Hippocampal formation (tissue), 2 donors: ENCODE measurements around the gene DOCK10.
"Not testable (repeated sequence)": the region's sequence is repeated elsewhere in the genome, so short reads cannot be mapped to it uniquely, and the experiment has no call there.

ENCODE experiments used
- DNase-seq, 2 donors: peaks; one replicate each; lab custom pipeline; 2025; lab: John Stamatoyannopoulos, UW

DOCK10 gene

DNA sequence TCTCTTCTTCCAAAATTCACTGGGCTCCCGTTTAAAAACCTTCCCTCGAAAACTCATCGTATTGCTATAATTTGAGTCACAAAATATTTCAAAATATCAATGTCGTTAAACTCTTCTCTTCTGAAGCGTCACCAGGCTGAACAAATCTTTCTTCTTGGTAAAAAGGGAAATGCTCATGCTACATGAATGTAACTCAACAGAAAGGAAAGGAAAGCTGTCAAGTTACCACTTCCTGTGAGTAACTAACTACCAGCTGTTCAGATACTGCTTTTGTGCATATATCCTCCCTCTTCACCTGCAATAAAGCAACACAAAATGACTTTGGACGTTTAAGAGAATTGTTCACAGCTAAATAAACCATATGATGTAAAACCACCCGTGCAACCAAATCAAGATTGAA is 95.4 kb downstream of the DOCK10 start:
- DNase-seq: no peak

GRCh38 chr2:224944707-224945547 is 97.3 kb downstream of the DOCK10 start:
- no peak for DNase-seq

GRCh38 chr2:224943601-224944041 is 98.6 kb downstream of the DOCK10 start:
- not testable (repeated sequence) for DNase-seq

- no peak for DNase-seq
These were observed 100.3 kb downstream of the DOCK10 start for GRCh38 chr2:224941960-224942359.

GRCh38 chr2:224940618-224941017 is 101.7 kb downstream of the DOCK10 start:
- DNase-seq: no peak

DNA sequence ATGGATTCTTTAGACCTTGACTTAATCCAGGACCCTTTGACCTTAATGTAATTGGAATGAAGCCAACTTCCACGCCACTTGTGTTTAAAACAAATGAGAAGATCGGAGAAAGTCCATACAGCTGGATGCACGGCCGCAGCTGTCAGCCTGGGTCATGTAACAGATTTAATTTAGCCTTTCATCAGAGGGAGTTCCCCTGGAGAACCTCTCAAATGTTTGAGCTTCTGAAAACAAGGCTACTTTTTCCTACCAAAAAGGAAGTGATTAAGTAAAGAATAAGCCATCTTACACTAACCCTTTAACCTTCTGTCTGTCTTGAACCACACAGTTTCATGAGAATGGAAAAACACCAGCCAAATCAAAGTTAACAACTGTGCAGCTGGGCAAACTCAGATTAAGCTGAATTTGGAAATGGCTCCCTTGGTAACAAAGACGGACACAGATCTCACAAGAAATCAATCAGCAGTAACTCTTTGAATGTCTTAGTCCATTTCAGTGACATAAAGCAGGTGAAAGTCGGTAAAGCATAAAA is 103.6 kb downstream of the DOCK10 start:
- DNase-seq: no peak

GRCh38 chr2:224937887-224938286 is 104.4 kb downstream of the DOCK10 start:
- DNase-seq: peak in 1 of 2 donors; percentile 30

GRCh38 chr2:224934526-224935188 is 107.6 kb downstream of the DOCK10 start:
- DNase-seq: no peak

GRCh38 chr2:224933431-224933830 is 108.8 kb downstream of the DOCK10 start:
- no peak for DNase-seq

DNA sequence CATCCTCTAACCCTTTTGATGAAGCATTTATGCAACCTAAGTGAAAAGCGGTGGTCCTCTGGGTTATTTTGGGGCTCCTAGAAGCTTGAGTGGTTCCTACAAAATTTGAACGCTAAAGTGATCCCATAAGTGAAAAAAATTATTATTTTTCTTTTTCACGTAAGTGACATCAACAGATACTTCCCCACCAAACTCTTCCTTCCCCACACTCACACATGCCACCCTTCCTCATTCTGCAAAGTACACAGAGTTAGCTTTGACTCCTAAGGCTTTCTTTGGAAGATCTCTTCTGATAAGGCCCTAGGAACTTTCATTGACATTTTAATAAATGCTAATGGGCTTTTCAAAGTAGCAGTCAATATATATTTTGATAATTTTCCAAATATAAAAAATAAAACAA is 109.7 kb downstream of the DOCK10 start:
- DNase-seq: no peak

- no peak for DNase-seq
These were observed 110.3 kb downstream of the DOCK10 start for GRCh38 chr2:224931956-224932355.

GRCh38 chr2:224930990-224931389 is 111.3 kb downstream of the DOCK10 start:
- DNase-seq: no peak

DNA sequence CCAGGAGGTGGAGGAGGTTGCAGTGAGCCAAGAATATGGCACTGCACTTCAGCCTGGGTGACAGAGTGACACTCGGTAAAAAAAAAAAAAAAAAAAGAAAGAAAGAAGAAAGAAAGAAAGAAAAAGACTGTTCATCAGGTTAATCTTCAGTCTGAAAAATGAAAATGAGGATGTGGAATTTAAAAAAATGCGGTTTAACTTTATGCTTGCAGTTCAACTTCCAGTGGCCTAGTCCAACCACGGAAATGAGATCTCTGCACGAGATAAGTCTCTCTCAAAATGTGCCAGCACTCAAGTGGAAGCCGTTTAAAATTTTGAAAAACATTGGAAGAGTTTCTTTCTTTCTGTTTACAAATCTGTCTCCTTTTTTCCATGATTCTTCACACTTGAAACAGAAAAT is 112.1 kb downstream of the DOCK10 start:
- DNase-seq: no peak

- DNase-seq: no peak
These were observed 112.8 kb downstream of the DOCK10 start for GRCh38 chr2:224929512-224929911.

- DNase-seq: no peak
These were observed 114.6 kb downstream of the DOCK10 start for GRCh38 chr2:224927646-224928173.

DNA sequence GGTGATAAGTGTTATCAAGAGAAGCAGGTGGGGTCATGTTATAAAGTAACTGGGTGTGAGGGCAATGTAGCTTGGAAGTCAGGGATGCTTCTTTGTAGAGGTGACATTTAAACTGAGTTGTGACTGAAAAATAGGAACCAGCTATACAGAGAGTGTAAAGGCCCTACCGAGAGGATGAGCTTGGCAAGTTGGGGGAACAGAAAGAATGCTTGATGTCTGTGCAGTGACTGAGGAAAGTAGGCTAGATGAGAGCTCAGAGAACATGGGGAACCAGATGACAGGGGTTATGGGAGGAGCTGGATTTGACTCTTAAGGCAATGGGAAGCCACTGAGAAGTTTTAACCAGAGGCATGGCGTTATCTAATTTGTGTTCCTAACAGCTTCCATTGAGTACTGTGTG is 115.3 kb downstream of the DOCK10 start:
- DNase-seq: no peak

- DNase-seq: no peak
These were observed 116.5 kb downstream of the DOCK10 start for GRCh38 chr2:224925810-224926100.

- DNase-seq: no peak
These were observed 117.0 kb downstream of the DOCK10 start for GRCh38 chr2:224925061-224925809.

DNA sequence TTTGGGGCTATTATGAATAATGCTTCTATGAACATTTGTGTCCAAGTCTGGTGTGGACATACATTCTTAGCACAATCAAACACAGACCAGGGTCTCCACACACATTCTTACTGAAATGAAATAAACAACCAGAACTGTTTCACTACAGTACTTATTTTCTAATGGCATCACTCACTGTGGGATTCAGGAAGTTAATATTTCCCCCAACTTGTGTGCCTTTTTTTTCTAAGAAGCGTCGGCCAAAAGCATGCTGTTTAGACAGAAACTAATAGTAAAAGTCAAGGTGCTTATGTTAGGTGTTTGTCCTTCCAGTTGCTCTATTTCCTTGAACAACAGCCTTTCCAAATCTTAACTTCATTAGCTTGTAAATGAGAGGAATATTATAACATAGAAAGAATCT is 117.6 kb downstream of the DOCK10 start:
- no peak for DNase-seq

- no peak for DNase-seq
These were observed 120.0 kb downstream of the DOCK10 start for GRCh38 chr2:224922142-224922727.

DNA sequence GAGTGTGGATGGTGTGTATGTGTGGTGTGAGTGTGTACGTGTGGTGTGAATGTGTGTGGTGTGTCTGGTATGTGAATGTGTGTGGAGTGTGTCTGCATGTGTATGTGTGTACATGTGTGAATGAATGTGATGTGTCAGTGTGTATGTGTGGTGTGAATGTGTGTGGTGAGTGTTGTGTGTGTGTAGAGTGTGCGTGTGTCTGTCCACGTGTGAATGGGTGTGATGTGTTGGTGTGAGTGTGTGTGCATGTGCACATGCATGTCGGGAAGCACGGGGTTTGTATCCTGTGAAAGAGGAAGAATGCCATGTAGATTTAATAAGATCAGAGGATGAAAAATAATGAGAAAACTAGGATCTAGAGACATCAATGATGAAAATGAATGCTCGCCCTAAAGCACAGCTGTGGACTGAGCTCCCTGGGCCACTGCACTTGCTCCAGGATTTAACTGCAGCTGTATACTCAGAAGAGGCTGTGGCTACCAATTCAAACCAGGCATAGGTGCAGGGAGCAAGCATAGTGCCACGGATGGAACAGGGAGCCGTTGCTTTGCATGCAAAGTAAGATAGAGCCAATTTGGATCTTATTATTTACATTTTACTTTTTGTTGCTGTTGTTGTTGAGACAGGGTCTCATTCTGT is 122.7 kb downstream of the DOCK10 start:
- no peak for DNase-seq
